HG03565 (cell line): ENCODE results near the gene PMM2.
"Not testable (repeated sequence)": the region's sequence is repeated elsewhere in the genome, so short reads cannot be mapped to it uniquely, and the experiment has no call there.

Source experiments
- ATAC-seq: cut with Tn5 transposase; IDR thresholded peaks from one replicate; pipeline ENCODE4 v1.9.1; 2021; ENCODE audit warnings: mild to moderate bottlenecking, moderate library complexity; ENCODE audit not compliant: unreplicated experiment

The PMM2 gene

DNA sequence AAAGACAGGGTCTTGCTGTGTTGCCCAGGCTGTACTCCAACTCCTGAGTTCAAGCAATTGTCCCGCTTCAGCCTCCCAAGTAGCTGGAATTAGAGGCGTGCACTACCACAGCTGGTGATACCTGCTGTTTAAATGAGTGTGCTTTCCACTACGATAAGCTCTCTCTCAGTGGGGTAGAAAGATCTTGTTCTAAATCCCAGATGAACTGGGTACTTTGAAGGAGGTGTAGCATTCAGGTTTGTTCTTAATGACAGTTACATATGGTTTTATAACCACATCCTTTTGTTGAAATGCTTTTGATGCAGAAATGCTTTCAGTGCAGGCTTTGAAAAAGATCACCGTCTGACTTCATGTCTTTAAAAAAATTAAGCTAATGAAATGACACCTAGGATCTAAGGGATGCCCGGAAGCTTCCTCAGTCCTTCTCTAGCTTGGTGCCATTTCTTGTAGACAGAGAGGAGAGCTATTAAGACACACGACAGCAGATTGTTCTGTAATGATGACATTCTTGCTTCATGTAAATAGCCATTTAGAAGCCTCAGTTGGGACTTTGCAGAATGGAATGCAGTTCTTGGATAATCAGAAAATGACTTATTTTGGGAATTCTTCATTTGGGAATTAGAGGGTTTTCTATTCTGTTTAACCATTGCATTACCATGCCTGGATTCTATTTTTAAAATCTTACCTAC is 19.5 kb downstream of the PMM2 start:
- ATAC-seq: no peak

DNA sequence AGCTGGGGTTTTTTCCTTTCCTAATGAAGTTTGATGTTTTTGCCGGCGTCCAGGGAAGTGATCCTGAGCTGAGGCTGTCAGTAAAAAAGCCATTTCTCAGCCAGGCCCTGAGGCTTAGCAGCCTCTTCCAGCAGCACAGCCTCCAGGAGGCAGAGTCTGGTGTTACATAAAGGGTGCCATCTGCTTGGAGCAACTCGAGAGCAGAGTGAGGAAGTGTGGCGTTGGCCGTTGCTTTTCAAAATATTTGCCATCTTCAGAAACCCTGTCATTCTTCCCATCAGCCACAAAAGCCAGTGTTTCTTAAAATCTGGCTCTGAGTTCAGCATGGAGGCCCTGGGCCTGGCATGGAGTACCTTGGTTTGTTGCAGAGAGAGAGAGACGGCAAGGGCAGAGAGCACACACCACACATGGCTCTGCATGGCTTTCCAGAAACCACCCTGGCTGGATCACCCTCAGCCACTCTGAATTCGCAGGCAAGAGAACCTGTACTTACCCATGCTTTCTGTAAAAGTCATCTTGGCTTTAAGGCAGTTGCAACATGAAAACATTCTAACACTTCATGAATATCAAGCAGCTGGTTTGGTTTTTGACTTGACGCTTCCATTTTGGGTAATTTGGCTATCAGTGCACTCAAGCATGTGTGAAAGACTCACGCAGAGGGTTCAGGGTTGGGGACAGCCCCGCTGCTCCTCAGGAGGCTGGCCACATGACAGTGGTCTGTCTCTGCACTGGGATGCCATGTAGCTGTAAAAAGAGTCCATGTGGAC is 21.0 kb downstream of the PMM2 start:
- peak; percentile 78 for ATAC-seq

DNA sequence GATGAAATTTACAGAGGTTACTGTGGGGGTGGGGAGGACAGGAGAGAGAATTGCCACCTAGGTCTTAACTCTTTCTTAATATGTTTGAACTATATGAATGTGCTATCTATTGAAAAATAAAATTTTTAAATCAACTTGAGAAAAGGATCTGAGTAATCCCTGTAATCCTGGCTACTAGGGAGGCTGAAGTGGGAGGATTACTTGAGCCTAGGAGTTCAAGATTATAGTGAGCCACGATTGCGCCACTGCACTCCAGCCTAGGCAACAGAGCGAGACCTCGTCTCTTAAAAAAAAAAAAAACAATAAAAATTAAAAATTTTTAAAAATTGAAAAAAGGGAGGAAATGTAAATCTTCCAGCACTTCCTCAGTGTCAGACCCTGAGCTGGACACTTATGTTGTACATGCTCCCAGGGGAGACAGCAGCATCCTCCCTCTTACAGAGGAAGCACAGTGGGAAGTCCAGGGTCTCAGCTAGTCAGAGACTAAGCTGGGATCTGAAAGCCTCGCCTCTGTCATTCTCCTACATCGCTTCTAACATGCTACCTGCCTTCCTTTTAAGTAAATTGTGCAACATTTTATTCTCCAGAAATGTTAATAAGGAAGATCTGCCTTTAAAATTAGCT is 21.9 kb downstream of the PMM2 start:
- ATAC-seq: no peak

DNA sequence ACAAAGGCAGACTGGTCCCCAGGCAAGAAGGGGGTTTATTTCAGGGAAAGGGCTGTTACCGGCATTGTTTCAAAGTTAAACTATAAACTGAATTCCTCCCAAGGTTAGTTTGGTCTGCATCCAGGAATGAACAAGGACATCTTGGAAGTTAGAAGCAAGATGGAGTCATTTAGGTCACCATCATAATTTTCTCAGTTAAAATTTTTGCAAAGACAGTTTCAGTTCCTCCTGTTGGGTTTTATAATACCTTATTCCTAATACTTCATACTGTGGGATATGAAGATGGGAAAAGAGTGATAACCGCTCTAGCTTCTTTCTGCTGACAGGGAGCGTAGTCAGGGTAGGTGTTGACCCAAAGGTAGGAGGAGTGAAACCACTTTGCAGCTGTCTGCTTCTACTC is 24.8 kb downstream of the PMM2 start:
- no peak for ATAC-seq

DNA sequence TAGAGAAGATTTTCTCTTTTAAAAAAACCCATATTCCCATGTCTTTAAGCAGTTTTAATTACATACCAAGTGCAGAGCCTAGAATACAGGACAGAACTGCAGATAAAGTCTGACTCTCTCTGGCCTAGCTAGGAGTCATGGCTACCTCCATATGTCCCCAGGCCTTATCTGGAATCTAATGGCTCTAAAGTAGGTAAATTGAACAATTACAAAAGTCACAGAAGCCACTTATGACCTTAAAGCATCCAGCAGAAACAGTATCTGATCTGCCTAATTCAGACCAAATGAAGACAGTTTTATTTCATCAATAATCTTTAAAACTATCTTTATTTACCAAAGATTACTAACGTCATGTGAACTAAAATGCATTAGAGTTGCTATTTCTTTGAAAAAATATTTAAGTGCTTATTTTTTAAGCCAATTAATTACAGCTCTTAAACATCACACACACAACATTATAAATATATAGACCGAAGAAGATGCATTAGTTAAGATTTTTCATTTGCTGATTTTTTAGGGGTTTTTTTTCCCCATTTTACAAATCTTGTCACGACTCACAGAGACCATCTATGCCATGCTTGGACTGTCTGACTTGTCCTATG is 28.7 kb downstream of the PMM2 start:
- no peak for ATAC-seq

DNA sequence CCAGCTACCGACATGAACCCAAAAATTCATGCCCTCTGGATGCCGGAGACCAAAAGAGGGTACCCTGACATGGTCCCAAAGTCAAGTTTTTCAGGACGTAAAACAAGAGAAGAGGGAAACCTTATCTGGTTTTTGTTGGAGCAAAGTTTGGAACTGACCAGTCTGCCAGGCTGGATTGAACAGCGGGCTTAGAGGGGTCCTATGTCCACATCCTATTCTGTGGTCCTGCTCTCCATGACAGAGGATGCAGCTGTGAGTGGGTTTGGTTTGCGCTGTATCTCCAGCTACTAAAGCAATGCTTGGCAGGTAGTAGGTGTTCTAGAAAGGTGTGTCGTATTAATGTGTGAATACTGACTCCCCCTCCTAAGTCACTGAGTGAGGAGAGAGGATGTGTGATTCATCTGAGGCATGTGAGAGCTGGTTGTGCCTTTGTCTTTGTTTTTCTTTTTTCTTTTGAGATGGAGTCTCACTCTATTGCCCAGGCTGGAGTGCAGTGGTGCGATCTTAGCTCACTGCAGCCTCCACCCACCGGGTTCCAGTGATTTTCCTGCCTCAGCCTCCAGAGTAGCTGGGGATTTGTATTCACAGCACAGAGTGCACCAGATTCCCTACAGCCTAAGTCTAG is 31.0 kb downstream of the PMM2 start:
- no peak for ATAC-seq

DNA sequence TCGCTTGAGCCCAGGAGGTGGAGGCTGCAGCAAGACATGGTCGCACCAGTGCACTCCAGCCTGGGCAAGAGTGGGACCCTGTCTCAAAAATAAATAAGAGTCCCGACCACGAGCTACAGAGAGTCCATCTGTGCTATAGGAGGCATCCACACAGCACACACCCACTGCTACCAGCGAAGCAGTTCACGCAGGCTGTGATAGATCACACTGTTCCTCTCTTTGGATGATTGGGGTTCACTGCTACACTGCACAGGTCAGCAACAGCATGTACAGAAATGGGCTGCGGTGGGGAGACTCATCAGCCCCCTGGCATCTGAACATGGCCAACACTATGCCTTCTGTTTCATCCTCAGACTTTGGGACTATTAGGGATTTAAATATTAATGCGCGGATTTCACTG is 33.8 kb downstream of the PMM2 start:
- ATAC-seq: no peak

DNA sequence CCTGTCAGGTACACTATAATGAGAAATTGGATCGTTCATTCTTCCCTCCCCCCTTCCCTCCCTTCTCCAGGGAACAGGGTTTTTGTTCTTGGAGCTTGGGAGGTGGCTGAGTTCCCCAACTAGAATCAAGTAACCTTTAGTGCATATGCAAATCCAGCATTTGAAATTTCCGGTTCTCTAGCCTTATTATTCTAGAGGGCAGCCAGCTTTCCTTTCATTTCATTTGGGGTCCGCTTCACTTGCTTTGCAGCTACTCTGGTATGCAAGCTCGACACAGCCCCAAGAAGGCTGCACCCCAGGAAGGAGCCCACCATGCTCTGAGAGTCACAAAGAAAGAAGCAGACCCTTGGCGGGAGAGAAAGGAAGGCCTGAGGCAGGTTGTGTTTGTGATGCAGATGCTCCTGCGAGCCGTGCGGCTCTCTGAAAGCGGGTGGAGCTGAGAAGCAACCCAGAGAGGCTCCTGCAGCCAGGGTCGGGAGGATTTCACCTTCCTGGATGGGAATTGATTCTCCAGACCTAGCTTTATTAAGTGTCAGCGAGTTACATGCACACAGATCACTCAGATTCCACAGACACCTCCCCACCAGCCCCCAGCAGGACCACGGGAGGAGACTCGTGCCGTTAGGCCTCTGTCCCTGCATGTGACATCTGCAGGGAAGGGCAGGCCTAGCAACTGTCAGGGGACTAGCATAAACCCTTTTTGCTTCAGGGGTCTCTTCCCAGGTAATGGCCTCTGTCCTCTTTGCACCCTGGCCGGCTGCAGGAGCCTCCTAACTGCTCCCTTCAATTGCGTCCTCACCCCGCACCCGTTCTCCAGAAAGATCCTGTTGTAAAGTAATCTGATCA is 34.5 kb downstream of the PMM2 start:
- ATAC-seq: no peak

DNA sequence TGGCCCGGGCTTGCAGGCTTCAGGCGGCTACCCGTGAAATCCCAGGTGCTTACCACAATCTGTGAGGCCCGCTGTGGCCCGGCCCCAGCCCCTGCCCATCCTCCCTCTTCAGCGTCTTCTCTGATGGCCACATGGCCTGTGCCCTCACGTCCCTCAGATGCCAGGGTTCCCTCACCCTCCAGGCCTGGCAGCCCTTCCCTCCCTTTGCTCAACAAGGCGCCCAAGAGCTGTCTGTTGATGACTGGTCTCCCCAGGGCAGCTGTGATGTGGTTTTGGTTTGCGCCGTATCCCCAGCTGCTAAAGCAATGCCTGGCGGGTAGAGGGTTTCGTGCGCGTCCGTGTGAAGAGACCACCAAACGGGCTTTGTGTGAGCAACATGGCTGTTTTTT is 35.1 kb downstream of the PMM2 start:
- ATAC-seq: no peak

DNA sequence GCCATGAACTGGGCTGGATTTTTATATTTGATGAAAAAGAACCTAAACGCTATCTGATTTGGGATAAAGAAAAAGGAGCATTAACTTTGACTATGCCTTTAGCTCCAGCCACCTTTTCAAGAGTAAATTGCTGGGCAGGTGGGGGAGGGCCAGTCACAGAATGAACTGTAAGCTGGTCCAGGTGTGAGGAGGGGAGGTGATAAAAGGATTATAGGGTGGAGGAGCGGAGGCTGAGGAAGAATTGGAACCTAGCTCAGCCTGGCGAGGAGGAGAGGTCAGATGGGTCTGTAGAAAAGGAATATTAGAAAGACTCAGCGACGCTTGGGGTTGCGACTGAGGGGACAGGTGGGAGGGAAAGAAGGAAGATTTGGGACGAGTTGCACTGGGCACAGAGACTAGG is 39.2 kb downstream of the PMM2 start:
- ATAC-seq: not testable (repeated sequence)

DNA sequence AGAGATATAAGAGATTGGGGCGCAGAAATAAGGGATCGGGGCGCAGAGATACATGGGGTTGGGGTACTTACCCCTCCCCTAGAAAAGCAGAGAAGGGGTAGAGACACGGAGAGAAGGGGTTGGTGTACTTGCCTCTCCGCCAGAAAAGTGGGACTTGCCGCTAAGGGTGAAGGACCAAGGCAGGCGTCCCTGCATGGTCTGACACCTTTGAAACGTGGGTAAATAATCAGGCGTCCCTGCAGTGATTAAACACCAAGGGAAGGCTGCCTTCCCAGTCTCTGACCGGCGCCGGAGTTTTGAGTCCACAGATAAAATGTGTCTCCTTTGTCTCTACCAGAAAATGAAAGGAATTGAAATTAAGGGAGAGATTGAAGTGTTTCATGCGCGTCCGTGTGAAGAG is 40.0 kb downstream of the PMM2 start:
- not testable (repeated sequence) for ATAC-seq

DNA sequence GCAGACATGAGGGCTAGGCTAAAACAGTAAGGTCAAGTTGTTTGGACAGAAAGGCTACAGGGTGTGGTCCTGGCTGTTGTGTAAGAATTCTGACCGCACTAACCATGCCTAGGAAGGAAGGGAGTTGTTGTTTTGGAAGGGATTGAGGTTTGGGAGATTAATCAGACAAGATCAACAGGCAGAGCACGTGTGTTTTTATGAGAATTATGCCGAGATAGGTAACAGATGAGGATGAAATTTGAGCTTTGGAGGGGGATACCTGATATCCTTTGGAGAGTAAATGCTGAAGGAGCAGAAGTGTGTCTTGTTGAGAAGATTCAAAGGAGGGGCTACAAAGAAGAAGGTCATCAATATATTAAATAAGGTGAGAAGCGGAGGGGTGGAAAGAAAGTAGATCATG is 44.4 kb downstream of the PMM2 start:
- not testable (repeated sequence) for ATAC-seq

DNA sequence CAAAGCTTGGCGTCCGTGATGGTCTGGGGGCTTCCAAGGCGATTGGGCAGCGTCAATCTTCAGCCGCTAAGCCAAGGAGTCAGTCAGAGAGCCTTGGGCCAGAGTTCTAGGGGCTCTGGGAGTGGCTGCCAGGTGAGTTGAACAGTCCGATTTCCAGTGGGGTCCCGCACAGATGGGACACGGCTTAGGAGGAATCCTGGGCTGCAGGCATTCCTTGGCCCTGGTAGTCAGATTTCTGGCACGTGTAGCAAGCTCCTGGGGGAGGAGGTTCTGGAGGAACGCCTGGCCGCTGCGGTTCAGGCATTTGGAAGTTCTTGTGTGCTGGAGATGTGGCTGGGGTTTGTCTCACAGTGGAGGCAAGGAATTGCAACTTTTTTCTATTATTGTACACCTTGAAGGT is 45.7 kb downstream of the PMM2 start:
- ATAC-seq: not testable (repeated sequence)

DNA sequence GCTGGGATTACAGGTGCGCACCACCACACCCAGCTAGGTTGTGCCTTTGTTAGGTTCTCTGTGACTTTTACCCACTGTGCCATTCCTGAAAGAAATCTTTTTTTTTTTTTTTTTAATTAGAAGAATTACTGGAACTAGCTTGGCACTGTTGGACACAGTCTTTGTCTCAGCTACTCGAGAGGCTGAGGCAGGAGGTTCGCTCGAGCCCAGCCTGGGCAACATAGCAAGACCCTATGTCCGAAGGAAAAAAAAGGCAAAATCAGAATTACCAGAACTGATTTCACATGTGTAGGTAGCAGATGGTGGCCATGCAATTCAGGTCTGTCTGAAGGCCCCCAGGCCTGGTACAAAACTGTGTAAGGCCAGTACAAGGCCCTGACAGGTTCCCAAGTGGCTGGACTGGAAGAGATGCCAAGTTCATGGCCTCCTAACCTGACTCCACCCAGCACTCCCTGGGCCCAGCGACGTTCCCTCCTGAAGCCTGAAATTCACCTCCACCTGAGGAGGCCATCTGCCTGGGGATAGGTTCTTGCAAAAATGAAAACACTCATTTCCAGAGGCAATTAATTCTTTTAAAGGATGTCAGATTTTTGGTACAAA is 48.2 kb downstream of the PMM2 start:
- ATAC-seq: no peak

DNA sequence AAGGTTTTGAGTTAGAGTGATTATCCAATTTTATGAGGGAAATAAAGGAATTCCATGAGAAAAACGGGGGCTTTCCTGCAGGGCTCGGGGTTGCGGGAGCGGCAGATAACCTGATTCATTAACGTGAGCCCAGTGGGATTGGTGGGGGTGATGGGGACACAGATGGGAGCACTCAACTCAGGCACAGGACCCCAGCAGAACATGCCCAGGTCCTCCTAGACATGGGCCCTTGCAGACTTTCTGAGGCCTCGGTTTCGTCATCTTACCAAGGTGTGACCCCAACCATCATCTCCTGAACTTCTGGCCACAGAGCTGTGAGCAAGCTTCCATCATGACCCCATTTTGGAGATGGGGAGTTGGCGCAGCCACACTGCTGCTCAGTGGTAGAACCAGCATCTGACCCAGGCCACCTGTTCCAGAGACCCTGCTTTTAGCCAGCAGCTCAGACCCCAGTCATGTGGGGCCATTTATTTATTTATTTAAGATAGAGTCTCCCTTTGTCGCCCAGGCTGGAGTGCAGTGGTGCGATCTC is 48.8 kb downstream of the PMM2 start:
- ATAC-seq: no peak

DNA sequence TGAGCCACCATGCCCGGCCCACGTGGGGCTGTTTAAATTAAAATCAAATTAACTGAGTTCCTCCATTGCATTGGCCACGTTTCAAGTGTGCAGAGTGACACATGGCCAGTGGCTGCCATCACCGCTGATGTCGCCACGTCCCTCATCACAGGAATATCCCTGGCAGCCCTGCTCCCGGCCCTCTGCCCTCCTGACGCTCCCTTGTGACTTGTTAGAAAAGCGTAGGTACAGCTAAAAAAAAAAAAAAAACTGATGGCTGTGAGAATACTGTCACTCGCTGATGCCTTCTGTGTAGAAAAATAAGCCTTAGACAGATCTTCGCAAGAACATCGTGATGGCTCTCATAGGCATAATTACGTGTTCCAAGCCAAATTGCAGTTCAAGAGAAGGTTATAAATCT is 49.5 kb downstream of the PMM2 start:
- no peak for ATAC-seq

DNA sequence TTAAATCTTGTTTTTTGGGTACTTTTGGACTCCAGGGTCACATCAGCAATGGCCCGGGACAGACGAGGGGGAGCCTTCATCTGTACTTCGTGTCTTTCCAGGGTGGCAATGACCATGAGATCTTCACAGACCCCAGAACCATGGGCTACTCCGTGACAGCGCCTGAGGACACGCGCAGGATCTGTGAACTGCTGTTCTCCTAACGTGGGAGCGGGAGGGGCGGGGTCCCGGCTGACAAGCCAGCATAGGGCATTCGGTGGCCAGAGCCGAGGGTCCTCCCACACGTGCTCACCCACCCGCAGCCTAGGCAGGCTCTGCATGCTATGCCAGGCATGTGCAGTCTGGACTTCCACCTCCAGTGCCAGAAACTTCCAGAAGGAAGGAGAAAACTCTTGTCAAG is 50.0 kb downstream of the PMM2 start:
- ATAC-seq: no peak

DNA sequence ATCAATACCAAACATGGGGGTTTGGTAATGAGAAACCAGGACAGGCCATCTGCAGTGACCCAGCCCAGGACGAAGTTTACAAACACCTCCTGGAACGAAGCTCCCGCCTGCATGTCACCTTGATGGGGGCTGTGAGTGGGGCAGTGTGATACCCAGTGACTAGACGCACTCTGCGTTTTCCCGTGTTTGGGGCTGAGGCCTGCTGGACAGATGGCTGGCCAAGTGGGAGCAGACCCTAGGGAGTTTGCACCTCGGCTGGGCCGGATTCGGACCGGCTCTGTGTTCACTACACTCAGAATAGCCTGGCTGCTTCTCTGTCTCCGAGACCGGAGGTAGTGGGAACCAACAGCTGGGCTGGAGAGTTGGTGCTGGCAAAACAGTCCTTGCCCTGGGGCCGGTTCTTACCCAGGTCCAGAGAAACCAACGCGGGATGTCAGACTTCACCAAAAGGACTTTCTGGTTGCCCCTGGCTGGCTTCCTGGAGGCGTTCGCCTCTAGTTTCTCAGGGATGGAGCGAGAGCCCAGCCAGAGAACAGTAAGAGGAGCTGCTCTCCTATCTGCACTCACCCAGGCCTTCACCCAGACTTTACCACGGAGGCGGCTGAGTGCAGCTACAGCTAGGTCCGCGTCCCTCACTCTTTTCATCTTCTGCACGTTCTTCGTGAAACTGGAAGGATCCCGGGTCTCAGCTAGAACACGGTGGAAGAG is 50.7 kb downstream of the PMM2 start:
- ATAC-seq: no peak

DNA sequence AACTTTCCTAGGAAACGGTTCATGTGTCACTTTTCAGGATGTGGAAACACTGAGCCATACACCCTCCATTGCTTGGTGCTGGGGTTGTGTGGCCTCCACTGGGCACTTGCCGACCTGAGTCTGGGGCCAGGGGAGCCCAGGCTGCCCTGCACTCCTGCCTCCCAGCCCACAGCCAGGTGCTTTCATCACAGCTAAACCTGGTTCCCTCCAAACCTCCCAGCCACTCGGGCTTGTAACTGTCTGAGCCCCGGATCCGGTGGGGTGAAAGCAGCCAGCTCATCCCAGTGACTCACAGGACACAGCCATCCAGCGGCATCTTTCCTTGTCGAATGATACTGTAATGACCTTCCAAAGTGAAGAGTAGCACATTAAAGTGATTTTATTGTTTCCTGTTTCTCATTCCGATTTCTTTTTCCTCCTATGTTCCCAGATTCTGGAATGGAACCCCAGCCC is 51.3 kb downstream of the PMM2 start:
- no peak for ATAC-seq
